ENCODE results near the gene DCAF12L2.

DNA sequence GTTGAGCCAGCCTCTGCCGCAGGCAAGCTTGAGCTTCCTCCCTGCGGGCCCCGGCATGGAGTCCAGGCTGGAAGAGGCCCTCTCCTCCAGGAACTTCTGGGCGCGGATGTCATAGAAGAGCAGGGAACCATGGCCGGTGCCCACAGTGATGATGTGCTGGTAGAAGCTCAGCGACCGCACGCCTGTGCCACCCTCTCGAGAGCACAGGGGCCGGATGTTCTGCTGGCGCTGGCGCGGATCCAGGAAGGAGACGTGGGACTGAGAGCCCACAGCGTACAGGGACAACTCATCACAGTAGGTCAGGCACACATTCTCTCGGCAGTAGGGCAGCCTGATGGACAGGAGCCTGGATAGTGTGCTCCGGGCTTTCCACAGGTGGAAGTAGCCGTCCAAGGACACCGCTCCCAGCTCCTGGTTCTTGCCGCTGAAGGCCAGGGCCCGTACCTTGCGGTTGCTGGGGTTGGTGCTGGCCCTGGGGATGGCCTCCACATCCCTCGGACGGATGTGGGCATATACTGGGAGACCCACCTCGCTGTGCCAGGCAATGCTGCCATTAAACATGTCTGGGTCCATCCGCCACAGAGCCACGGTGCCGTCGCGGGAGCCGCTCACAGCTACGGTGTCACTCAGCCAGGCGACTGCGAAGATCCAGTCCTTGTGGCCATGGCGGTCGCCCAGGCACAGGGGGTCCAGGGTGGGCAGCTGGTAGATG is 1.2 kb downstream of the DCAF12L2 start:
- TF ChIP-seq HDAC1 (IDR thresholded peaks at IDR 0.05) (no peak), CBX1 (IDR thresholded peaks at IDR 0.05; ENCODE audit: low read depth) (no peak), NR3C1 (CRISPR knock-in tag; IDR thresholded peaks at IDR 0.05) (no peak), ZFP1 (CRISPR knock-in tag; IDR thresholded peaks at IDR 0.05) (no peak), ZBTB7A (IDR thresholded peaks at IDR 0.05; ENCODE audit: borderline replicate concordance, control insufficient read depth, low read depth, low read length) (no peak), RHOXF2B (CRISPR knock-in tag; conservative IDR thresholded peaks at IDR 0.05) (no peak), EZH2 (IDR thresholded peaks at IDR 0.05; ENCODE audit: borderline replicate concordance, low read depth, low read length) (no peak), FOS (IDR thresholded peaks at IDR 0.05; ENCODE audit: extremely low read depth, insufficient read length) (no peak)
- TF ChIP-seq, protein P1, sequence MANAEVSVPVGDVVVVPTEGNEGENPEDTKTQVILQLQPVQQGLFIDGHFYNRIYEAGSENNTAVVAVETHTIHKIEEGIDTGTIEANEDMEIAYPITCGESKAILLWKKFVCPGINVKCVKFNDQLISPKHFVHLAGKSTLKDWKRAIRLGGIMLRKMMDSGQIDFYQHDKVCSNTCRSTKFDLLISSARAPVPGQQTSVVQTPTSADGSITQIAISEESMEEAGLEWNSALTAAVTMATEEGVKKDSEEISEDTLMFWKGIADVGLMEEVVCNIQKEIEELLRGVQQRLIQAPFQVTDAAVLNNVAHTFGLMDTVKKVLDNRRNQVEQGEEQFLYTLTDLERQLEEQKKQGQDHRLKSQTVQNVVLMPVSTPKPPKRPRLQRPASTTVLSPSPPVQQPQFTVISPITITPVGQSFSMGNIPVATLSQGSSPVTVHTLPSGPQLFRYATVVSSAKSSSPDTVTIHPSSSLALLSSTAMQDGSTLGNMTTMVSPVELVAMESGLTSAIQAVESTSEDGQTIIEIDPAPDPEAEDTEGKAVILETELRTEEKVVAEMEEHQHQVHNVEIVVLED (CRISPR knock-in tag; IDR thresholded peaks at IDR 0.05), result no peak
- TF ChIP-seq, protein P2, sequence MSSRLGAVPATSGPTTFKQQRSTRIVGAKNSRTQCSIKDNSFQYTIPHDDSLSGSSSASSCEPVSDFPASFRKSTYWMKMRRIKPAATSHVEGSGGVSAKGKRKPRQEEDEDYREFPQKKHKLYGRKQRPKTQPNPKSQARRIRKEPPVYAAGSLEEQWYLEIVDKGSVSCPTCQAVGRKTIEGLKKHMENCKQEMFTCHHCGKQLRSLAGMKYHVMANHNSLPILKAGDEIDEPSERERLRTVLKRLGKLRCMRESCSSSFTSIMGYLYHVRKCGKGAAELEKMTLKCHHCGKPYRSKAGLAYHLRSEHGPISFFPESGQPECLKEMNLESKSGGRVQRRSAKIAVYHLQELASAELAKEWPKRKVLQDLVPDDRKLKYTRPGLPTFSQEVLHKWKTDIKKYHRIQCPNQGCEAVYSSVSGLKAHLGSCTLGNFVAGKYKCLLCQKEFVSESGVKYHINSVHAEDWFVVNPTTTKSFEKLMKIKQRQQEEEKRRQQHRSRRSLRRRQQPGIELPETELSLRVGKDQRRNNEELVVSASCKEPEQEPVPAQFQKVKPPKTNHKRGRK (tag; IDR thresholded peaks at IDR 0.05), result no peak
